ENCODE results near the gene RAET1G.

GRCh38 chr6:149921361-149921760 is 1.6 kb downstream of the RAET1G start:
- TF ChIP-seq TAF1 (IDR thresholded peaks at IDR 0.05; ENCODE audit: borderline replicate concordance, insufficient read depth, low read length) (no peak), REST (IDR thresholded peaks at IDR 0.05; ENCODE audit: insufficient read depth in 1 of 2, low read depth in 2 of 2, low read length in 2 of 2) (no peak)

Data from PFSK-1 (cell line).